Stimulated activated CD8-positive, alpha-beta memory T cell treated with anti-CD3 and anti-CD28 coated beads, Interleukin-12 subunit alpha, Interleukin-12 subunit beta, amount 100 ng/mL, for 4 hours (primary cell): Measurements from ENCODE around the gene NUDT4B.
"Not testable (repeated sequence)": the region's sequence is repeated elsewhere in the genome, so short reads cannot be mapped to it uniquely, and the experiment has no call there.

Experiments
- DNase-seq: peaks from one replicate; pipeline ENCODE4 v3.0.0-alpha.2; 2020; ENCODE audit warnings: low read depth

The NUDT4B gene

GRCh38 chr1:148748563-148749334 is at the start of gene NUDT4B:
Gene NUDT4B (plus strand): TSS chr1:148748774. CDS start chr1:148748953, 179 bp downstream.
- not testable (repeated sequence) for DNase-seq

GRCh38 chr1:148699357-148699756 is 49.2 kb upstream of the NUDT4B start:
- DNase-seq: not testable (repeated sequence)

GRCh38 chr1:148702242-148702641 is 46.3 kb upstream of the NUDT4B start:
- DNase-seq: not testable (repeated sequence)

GRCh38 chr1:148703973-148704591 is 44.5 kb upstream of the NUDT4B start:
- not testable (repeated sequence) for DNase-seq

- not testable (repeated sequence) for DNase-seq
Measured at GRCh38 chr1:148705316-148705948, 43.1 kb upstream of the NUDT4B start.

- DNase-seq: not testable (repeated sequence)
Measured at GRCh38 chr1:148708779-148709333, 39.7 kb upstream of the NUDT4B start.

- DNase-seq: not testable (repeated sequence)
Measured at GRCh38 chr1:148710772-148711523, 37.6 kb upstream of the NUDT4B start.

GRCh38 chr1:148712353-148712752 is 36.2 kb upstream of the NUDT4B start:
- DNase-seq: not testable (repeated sequence)

- not testable (repeated sequence) for DNase-seq
Measured at GRCh38 chr1:148715518-148715917, 33.1 kb upstream of the NUDT4B start.

- not testable (repeated sequence) for DNase-seq
Measured at GRCh38 chr1:148716966-148717520, 31.5 kb upstream of the NUDT4B start.

- not testable (repeated sequence) for DNase-seq
Measured at GRCh38 chr1:148720918-148721317, 27.7 kb upstream of the NUDT4B start.

- DNase-seq: not testable (repeated sequence)
Measured at GRCh38 chr1:148722758-148723157, 25.8 kb upstream of the NUDT4B start.

GRCh38 chr1:148723515-148723914 is 25.1 kb upstream of the NUDT4B start:
- DNase-seq: not testable (repeated sequence)

- DNase-seq: not testable (repeated sequence)
Measured at GRCh38 chr1:148724872-148725271, 23.7 kb upstream of the NUDT4B start.

GRCh38 chr1:148727862-148728261 is 20.7 kb upstream of the NUDT4B start:
- not testable (repeated sequence) for DNase-seq

- not testable (repeated sequence) for DNase-seq
Measured at GRCh38 chr1:148729128-148729527, 19.4 kb upstream of the NUDT4B start.

GRCh38 chr1:148729541-148729940 is 19.0 kb upstream of the NUDT4B start:
- not testable (repeated sequence) for DNase-seq

GRCh38 chr1:148732277-148732676 is 16.3 kb upstream of the NUDT4B start:
- DNase-seq: not testable (repeated sequence)

GRCh38 chr1:148733585-148734310 is 14.8 kb upstream of the NUDT4B start:
- DNase-seq: not testable (repeated sequence)

- not testable (repeated sequence) for DNase-seq
Measured at GRCh38 chr1:148734311-148734662, 14.3 kb upstream of the NUDT4B start.

- not testable (repeated sequence) for DNase-seq
Measured at GRCh38 chr1:148735538-148735937, 13.0 kb upstream of the NUDT4B start.
